ENCODE measurements around the gene ZMAT3.
A peak's percentile ranks its signal among the peaks of the same experiment; 100 is the strongest.
"Not testable (repeated sequence)": the region's sequence is repeated elsewhere in the genome, so short reads cannot be mapped to it uniquely, and the experiment has no call there.

The ZMAT3 gene

DNA sequence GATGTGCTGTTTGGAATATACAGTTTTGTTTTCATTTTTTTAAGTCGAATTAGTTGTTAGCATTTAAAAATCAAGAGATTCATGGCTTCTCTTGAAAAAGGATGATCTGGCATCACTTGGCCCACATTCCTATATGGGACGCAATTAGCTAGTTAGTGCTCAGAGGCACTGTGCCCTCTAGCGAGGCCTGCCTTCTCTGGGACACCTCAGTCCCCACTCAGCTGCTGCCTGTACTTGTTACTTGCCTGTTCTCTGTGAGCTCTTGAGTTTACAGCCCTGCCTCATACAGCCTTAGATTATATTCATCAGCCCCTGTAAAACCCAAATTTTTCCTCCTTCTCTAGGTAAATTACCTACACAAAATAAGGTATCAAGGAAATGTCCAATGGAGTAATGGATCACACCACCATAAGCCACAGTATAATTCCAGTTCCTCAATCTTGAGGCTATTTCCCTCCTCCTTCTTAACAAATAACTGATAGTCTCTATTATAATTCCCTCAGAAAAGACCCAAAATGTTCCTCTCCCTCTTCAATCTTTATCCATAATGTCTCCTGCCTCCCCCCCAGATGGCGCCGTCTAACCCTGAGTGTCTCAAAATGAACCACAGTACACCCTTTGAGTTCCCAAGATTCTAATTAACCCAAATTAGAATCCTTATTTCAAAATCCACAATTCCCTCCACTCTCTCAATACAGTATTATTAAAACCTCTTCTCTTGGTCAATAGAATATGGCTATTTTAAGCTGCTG is 2.7 kb downstream of the ZMAT3 start:
- peak; percentile 31 for DNase-seq

DNA sequence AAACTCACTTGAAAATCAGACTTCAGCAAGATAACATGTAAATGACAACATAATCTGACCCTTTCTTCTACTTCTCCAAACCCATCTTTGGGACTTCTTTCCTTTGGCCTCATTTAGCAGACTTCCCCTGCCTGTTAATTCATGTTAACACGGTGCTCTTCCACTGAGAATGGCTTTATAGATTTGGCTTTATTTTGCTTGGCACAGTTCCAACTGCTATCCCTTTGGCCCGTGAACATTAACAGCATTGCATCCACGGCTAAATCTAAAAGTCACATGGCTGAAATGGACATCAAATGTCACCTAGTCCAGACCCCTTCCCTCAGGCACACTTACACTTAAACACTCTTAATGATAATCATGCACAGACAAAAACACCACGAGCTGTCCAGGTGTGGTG is 3.8 kb downstream of the ZMAT3 start:
- no peak for DNase-seq

DNA sequence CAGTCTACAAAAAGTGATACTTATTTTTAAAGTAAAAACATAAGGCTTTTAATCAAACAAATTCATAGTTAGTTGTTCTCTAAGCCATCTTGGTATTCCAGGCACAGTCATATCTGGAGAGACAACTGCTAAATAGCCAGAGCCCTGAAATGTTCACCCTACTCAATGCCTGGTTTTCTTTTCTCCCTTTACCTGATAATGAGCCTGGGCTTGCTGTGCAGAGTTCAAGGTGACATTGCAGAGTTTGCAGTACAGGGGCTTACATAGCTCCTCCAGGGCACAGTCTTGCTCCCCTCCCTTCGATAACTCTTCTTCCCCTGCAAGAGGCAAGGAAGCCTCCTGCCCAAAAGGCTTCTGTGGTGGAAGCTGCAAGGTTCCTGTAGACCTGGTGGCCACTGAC is 4.3 kb downstream of the ZMAT3 start:
- DNase-seq = no peak

DNA sequence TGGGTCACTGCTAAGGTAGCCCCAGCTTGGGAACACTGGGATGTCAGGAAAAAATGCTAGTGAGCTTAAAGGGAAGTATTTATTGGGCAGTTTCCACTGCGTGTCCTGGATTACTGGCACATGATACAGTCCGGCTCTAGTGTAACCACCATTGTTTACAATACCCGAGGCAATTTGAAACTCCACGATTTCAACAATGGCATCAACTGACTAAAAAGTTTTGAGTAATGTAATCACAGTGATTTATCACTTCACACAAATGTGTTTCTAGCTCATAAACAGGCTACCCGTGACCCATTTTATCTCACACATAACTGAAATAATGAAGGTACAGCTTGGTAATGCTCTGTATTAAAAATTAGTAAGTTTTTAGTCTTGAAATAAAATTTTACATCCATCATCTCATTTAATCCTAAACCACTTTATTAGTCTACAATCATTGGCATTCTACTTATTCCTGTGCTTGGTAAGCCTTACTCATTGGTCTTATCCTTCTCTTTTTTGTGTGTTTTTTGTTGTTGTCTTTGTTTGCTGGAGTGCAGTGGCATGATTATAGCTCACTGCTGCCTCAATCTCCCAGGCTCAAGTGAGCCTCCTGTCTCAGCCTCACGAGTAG is 7.6 kb downstream of the ZMAT3 start:
- DNase-seq = no peak

DNA sequence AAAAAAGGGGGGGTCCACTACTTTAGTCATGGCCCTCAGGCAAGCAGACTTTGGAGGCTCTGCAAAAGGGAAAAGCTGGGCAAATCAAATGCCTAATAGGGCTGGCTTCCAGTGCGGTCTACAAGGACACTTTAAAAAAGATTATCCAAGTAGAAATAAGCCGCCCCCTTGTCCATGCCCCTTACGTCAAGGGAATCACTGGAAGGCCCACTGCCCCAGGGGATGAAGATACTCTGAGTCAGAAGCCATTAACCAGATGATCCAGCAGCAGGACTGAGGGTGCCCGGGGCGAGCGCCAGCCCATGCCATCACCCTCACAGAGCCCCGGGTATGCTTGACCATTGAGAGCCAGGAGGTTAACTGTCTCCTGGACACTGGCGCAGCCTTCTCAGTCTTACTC is 15.3 kb downstream of the ZMAT3 start:
- no peak for DNase-seq

DNA sequence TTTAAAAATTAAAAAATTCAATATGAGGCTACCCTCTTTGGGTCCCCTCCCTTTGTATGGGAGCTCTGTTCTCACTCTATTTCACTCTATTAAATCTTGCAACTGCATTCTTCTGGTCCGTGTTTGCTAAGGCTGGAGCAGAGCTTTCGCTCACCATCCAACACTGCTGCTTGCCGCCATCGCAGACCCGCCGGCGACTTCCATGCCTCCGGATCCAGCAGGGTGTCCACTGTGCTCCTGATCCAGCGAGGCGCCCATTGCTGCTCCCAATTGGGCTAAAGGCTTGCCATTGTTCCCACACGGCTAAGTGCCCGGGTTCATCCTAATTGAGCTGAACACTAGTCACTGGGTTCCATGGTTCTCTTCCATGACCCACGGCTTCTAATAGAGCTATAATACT is 17.0 kb downstream of the ZMAT3 start:
- DNase-seq = not testable (repeated sequence)

DNA sequence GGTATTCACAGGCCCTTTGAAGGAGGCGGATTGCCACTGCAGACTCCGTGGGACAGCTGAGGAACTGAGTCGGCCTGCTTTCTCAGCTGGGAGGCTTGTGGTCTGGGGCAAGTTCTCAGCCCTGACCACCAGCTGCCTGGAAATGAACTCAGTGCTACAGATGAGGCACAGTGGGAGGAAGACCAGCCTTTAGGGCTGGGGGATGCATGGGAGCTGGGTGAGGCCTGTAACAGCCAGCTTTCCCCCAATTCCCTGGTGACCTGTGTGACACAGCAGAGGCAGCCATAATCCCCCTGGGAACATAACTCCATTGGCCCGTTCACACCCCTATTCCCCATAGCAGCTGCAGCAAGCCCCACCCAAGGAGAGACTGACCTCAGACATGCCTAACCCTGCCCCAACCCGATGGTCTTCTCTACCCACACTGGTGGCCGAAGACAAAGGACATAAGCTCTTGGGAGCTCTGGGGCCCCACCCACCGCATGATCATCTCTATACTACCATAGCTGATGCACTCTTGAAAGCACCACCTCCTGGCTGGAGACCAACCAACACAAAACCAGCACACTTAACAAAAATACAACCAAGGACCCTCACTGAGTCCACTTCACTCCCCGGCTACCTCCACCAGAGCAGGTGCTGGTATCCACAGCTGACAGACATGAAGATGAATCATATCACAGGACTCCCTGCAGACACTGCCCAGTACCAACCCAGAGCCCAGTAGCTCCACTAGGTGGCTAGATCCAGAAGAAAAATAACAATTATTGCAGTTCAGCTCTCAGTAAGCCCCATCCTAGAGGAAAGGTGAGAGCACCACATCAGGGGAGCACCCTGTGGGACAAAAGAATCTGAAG is 24.9 kb downstream of the ZMAT3 start:
- DNase-seq = no peak

DNA sequence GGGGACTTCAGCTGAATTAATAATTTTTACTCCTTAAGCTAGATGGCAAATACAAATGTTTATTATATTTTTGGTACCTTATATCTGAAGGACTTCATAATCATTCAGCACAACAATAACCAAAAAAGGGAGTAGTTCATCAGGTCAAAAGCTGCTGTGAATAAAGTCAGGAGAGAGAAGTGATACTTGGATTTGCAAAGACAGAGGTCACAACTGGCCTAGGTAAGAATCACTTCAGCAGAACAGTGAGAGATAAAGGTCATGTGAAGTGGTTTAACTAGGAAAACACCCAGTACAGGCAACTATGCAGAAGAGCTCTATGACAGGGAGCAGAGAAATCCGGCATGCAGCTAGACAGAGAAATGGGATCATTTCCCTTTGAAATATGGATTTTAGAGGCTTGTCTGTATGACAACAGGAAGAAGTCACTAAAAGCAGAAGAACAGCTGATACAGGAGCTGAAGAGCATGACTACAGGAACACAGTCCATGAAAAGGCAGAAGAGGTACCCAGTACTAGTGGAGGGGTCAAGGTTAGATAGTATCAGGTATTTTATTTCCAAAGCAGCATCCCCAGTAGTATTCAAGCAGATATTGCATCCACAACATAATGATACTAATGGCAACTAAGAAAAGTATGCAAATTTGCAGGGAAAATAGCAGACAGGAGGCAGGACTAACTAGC is 25.7 kb downstream of the ZMAT3 start:
- DNase-seq = no peak

DNA sequence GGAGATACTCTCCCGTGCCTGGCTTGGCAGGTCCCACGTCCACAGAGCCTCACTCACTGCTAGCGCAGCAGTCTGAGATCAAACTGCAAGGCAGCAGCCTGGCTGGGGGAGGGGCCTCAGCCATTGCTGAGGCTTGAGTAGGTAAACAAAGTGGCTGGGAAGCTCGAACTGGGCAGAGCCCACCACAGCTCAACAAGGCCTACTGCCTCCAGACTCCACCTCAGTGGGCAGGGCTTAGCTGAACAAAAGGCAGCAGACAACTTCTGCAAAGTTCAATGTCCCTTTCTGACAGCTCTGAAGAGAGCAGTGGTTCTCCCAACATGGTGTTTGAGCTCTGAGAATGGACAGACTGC is 32.7 kb downstream of the ZMAT3 start:
- DNase-seq = not testable (repeated sequence)

DNA sequence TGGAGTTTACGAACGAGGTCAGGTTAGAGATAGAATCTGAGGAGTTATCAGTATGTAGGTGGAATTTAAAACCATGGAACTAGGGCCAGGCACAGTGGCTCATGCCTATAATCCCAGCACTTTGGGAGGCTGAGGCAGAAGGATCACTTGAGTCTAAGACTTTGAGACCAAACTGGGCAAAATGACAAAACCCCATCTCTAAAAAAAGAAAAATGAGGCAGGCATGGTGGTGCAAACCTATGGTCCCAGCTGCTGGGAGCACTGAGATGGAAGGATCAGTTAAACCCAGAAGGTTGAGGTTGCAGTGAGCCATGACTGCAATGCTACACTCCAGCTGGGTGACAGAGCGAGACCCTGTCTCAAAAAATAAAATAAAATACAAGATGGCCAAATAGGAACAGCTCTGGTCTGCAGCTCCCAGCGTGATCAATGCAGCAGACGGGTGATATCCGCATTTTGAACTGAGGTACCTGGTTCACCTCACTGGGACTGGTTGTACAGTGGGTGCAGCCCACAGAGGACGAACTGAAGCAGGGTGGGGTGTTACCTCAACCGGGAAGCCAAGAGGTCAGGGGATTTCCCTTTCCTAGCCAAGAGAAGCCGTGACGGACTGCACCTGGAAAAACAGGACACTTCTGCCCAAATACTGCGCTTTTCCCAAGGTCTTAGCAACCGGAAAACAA is 33.3 kb downstream of the ZMAT3 start:
- DNase-seq = no peak

DNA sequence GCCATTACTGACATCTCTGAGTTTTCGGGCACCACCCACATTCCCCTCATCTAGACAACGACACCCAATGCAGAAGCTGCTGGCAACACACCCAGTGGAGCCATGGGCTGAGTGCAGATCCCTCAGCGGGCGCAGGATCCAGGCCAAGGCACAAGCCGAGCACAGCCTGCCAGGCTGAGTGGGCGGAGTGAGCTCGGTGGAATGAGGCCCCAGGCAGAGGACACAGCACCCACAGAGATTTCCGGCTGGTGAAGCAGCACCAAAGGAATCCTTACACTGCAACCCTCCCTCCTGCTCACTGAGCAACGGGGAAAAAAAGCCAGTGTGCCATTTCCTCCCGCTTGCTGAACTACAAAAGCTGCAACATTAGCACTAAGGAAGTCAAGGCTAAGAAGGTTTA is 34.3 kb downstream of the ZMAT3 start:
- peak; percentile 81 for DNase-seq

DNA sequence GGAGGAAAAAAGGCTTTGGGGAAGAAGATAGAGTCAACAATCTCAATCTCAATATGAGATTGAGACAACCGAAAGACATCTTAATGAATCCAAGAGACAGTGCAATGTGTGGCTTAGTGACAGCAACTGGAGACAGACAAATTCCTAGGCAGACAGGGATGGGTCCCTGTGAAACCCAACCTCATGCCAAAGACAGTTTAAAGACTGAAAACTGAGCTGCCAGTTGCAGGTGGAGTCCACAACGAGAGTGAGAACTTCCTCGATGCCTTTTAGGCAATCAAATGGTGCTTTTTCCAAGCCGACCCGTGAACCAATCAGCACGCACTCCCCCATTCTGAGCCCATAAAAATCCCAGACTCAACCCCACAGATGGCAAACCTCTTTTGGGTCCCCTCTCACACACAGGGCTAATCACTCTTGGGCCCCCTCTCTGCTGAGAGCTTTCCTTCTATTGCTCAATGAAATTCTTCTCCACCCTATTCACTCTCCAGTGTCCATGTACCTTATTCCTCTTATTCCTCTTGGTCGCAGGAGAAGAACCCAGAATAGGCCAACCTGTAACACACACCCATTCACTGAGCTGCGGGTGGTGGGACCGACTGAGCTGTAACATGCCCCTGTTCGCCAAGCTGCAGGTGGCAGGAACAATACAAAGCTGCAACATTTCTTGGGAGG is 34.8 kb downstream of the ZMAT3 start:
- DNase-seq = no peak

DNA sequence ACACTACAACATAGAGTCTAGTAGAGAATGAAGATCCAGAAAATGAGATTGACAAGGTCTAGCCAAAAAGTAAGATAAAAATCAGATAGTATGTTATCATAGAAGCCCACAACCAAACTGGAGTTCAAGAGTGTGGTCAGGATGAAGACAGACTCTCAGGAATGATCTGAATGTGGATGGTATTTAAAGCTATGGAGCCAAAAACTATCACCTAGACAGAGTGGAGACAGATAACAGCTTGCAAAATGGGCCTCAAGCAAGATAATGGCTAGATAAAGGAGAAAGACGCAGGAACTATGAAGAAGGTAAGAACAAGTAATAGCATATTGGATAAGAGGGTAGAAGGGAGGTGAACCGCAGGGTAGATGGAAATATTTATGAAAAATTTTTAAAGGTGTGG is 35.4 kb downstream of the ZMAT3 start:
- no peak for DNase-seq

DNA sequence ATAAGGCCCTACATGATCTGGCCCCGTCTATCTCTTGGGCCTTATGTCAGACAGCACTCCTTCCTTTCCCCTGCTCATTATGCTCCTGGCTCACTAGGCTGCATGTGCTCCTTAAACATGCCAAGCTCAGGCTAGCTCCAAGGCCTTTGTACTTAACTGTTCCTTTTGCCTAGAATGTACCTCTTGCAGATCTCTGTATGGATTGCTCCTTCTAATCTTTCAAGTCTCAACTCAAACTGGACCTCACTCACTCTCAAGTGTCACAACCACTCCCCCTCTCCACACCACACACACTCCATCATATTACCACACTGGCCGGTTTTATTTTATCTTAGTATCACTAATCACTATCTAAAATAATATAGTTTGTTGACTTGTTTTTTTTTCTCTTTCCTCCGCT is 36.4 kb downstream of the ZMAT3 start:
- DNase-seq = no peak

DNA sequence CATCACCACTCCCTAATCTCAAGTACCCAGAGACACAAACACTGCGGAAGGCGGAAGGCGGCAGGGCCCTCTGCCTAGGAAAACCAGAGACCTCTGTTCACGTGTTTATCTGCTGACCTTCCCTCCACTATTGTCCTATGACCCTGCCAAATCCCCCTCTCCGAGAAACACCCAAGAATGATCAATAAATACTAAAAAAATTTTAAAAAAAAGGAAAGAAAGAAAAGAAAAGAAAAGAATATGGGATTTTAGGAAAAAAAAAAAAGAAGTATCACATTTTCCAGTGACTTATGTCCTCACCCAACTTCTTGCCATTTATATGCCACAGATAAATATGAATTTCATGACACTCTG is 38.3 kb downstream of the ZMAT3 start:
- DNase-seq = not testable (repeated sequence)

DNA sequence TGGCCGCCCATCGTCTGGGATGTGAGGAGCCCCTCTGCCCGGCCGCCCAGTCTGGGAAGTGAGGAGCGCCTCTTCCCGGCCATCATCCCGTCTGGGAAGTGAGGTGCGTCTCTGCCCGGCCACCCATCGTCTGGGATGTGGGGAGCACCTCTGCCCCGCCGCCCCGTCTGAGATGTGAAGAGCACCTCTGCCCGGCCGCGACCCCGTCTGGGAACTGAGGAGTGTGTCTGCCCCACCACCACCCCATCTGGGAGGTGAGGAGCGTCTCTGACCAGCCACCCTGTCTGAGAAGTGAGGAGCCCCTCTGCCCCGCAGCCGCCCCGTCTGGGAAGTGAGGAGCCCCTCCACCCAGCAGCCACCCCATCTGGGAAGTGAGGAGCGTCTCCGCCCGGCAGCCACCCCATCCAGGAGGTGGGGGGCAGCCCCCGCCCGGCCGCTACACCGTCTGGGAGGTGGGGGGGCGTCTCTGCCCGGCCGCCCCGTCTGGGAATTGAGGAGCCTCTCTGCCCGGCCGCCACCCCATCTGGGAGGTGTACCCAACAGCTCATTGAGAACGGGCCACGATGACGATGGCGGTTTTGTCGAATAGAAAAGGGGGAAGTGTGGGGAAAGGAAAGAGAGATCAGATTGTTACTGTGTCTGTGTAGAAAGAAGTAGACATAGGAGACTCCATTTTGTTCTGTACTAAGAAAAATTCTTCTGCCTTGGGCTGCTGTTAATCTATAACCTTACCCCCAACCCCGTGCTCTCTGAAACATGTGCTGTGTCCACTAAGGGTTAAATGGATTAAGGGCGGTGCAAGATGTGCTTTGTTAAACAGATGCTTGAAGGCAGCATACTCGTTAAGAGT is 38.9 kb downstream of the ZMAT3 start:
- not testable (repeated sequence) for DNase-seq

DNA sequence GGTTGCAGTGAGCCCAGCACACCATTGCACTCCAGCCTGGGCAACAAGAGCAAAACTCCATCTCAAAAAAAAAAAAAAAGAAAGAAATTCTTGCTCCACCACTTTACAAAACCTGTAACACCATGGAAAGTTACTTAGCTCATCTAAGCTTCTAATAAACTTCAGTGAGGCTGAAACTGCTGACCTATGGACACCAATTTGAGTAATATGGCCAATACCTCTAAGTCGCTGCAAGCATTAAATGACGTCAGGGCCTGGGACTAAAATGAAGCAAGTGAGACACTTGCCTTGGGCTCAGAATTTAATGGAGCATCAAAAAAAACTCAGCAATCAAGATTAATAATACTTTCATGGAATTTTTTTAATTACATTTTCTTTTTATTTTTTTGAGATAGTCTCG is 42.5 kb downstream of the ZMAT3 start:
- no peak for DNase-seq

DNA sequence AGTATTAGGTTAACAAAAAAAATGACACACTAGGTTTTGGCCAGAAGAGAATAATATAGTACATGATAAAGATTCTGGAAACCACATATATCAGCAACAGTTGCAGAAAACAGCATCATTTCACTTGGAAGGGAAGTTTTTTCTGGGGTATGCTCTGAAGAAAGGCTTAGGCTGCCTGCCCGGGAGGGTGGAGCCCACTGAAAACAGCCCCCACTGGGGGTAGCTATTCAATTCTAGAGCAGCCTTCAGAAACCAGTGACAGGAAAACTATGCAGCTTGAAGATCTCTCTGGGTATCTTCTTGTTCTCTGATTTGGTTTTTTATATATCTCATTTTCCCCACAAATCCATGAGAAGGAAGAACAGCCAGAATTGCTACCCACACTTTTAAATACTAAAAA is 43.2 kb downstream of the ZMAT3 start:
- DNase-seq = peak; percentile 38

DNA sequence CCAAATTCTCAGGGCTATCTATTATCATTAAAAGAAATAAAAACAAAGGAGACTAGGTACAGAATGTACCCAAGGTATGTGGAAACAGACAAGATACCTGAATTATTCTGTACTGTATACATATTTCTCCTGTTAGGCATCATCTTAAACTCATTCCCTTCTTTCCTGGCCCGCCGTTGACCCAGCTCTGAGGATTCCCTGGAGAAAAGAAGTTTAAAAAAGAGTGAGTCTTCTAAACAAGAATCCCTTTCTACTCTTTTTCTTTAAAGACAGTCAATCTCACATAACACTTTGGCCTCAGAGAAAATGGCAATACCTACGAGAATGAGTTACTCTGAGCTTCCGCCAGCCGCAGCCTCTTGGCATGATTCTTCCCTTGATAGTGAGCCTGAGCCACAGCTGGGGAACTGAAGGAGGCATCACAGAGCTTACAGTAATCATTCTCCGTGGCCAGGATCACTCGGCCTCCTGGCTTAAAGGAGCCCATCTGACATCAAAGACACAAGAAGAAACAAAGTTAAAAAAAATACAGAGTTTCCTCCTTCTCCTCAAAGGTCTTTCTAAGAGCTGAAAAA is 44.2 kb downstream of the ZMAT3 start:
- DNase-seq = peak; percentile 64

DNA sequence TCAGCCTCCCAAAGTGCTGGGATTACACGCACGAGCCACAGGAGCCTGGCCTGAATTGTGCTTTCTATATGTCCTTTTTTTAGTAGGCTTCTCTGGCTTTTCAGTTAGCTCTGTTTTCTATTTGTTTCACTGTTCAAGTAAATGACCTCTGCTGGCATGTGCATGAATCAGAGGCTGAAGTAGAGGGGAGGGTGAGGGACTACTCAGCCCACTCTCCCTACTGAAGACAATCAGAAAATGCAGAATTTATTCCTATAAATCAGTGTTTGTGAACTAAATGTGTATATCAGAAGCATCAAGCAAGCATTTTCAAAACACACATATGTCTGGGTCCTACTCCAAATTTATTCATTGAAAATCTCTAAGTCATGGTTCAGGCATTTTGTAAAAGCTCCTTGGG is 45.0 kb downstream of the ZMAT3 start:
- DNase-seq = no peak
